Stimulated activated CD8-positive, alpha-beta memory T cell treated with anti-CD3 and anti-CD28 coated beads, Interleukin-15, amount 100 ng/mL, for 4 hours (primary cell): ENCODE data around the gene TMEM145.
"Not testable (repeated sequence)": the region's sequence is repeated elsewhere in the genome, so short reads cannot be mapped to it uniquely, and the experiment has no call there.

ENCODE experiments used
- DNase-seq, 2 donors: peaks; one replicate each; pipeline ENCODE4 v3.0.0-alpha.2; 2020; ENCODE audit warnings: low read depth in 2 of 2

TMEM145 gene

DNA sequence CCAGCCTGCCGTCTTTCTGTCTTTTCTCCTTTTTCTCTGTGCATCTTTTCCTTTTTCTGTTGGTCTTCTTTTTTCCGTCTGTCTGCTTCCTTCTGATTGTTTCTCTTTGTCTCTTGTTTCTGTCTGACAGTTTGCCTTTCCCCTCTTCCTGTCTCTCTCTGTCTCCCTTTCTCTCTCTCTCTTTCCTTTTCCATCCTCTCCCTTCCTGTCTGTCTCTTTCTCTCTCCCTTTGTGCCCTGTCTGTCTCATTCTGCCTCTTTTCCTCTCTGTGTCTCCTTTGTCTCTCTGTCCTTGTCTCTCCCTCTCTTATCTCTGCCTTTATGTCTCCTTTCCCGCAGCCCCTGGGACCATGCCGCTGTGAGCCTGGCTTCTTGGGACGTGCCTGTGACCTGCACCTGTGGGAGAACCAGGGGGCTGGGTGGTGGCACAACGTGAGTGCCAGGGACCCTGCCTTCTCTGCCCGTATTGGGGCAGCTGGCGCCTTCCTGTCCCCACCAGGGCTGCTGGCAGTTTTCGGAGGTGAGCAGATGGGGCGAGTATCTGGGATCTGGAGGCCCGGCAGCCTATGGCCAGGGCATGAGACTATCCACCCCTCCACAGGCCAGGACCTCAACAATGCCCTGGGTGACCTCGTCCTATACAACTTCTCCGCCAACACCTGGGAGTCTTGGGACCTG lies 21.7 kb downstream of the TMEM145 start:
- no peak for DNase-seq

DNA sequence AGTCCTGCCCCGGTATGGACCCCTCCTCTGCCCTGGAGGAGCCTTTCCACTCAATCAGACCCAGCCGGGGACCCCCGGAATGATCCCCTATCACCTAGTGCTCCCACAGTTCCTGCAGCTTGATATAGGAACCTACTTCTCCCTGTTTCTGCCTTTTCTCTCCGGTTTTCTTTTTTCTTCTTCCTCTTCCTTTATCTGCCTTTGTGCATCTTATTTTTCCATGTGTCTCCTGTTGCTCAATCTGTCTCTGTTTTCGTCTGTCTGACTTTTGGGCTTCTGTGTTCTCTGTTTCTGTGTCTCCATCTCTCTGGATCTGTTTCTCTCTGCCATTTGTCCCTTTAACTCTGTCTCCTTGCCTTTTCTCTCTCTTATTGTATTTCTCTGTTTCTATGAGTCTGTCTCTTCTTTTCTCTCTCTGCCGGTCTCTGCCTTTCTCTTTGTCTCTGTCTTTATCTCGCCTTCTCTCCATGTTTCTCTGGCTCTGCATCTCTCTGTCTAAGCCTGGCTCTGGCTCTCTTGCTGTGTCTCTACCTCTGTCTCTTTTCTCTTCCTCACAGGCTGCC lies 22.3 kb downstream of the TMEM145 start:
- DNase-seq: no peak

DNA sequence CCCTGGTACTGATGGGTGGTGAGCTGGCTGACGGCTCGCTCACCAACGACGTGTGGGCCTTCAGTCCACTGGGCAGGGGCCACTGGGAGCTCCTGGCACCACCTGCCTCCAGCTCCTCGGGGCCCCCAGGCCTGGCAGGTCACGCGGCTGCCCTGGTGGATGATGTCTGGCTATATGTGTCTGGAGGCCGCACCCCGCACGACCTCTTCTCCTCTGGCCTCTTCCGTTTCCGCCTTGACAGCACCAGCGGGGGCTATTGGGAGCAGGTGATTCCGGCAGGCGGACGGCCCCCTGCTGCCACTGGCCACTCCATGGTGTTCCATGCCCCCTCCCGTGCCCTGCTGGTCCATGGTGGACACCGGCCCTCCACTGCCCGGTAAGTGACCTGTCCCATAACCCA lies 22.9 kb downstream of the TMEM145 start:
- DNase-seq: no peak

DNA sequence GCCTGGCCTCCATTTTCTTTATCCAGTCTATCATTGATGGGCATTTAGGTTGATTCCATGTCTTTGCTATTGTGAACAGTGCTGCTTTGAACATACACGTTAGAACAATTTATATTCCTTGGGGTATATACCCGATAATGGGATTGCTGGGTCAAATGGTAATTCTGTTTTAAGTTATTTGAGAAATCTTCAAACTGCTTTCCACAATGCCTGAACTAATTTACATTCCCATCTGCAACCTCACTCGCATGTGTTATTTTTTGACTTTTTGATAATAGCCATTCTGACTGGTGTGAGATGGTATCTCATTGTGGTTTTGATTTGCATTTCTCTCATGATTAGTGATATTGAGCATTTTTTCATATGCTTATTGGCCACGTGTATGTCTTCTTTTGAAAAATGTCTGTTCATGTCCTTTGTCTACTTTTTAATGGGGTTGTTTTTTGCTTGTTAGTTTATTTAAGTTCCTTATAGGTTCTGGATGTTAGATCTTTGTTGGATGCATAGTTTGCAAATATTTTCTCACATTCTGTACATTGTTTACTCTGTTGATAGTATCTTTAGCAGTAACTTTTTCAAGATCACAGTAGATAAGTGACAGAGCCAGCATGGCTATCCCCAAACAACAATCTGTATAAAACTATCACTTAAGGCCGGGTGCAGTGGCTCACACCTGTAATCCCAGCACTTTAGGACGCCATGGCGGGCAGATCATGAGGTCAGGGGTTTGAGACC lies 26.2 kb downstream of the TMEM145 start:
- DNase-seq: not testable (repeated sequence)

DNA sequence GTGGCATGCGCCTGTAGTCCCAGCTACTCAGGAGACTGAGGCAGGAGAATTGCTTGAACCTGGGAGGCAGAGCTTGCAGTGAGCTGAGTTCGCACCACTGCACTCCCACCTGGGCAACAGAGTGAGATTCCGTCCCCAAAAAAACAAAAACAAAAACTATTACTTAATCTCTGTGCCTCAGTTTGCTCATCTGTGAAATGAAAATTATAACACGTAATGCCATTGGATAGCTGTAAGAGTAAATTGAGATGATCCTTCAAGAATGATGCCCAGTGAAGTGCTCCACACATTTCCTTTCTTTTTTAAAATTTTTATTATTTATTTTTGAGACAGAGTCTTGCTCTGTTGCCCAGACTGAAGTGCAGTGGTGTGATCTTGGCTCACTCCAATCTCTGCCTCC lies 26.8 kb downstream of the TMEM145 start:
- not testable (repeated sequence) for DNase-seq

DNA sequence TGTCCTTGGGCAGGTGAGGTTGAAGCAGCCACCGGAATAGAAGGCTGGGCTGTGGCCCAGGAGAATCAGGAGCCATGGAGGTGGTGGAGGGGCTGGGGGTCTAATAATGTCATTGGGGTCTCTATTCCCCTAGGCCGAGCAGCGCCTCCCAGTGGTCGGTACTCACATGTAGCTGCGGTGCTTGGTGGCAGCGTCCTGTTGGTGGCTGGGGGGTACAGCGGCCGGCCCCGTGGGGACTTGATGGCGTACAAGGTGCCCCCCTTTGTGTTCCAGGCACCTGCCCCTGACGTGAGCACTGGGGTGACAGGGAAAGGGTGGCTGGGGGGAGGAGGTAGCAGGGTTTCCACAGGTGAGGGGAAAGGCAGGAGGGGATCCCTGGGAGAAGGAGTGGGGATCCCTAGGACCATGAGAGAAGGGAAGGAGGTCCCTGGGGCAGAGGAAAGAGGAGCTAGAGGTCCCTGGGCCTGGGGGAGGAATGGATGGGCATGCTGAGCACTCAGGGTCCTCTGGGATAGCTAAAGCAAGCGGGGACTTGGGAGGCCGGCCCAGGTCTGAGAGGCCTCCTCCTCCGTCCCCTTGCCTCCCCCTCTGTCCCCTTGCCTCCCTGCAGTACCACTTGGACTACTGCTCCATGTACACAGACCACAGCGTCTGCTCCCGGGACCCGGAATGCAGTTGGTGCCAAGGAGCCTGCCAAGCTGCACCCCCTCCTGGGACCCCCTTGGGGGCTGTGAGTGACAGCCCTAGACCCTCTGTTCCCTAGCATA lies 30.4 kb downstream of the TMEM145 start:
- DNase-seq: no peak

DNA sequence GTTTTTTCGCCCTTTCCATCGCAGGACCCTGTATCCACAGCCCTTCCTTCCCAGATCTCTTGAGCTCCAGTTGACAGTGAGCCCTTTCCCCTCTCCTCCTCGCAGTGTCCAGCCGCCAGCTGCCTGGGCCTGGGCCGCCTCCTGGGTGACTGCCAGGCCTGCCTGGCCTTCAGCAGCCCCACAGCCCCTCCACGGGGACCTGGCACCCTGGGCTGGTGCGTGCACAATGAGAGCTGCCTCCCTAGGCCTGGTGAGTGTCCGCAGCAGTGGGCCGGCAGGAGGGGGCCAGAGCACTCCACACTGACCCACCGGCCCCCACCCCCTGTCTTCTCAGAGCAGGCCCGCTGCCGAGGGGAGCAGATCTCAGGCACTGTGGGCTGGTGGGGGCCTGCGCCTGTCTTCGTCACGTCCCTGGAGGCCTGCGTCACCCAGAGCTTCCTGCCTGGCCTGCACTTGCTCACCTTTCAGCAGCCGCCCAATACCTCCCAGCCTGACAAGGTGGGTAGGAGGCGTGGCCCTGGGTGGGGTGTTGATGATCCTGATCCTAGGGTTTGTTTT lies 31.3 kb downstream of the TMEM145 start:
- no peak for DNase-seq

DNA sequence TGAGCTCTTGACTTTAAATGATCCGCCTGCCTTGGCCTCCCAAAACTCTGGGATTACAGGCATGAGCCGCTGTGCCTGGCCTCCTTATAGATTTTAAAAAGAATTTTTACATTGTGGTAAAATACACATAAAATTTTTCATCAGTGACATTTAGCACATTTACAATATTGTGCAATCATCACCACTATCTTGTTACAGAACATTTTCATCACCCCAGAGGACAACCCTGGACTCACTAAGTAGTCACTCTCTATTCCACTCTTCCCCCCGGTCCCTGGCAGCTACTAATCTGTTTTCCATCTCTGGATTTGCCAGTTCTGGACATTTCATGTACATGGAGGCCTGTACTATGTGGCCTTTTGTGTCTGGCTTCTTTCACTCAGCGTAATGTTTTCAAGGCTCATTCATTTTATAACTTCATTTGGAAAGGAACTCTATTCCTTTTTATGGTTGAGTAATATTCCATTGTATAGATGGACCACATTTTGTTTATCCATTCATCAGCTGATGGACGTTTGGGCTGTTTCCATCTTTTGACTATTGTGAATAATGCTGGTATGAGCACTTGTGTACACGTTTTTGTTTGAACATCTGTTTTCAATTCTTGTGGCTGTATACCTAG lies 32.2 kb downstream of the TMEM145 start:
- no peak for DNase-seq

DNA sequence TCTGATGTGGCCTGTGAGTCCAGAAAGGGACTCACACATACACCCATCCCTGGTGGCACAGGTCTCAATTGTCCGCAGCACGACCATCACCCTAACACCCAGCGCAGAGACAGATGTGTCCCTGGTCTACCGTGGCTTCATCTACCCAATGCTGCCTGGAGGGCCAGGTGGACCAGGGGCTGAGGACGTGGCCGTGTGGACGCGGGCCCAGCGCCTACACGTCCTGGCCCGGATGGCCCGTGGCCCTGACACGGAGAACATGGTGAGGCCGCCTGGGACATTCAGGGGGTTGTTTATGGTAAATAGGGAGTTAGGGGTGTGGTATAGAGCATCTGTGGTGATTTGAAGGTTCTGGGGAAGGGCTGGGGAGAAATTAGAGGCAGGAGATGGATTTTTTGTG lies 35.1 kb downstream of the TMEM145 start:
- DNase-seq: no peak

DNA sequence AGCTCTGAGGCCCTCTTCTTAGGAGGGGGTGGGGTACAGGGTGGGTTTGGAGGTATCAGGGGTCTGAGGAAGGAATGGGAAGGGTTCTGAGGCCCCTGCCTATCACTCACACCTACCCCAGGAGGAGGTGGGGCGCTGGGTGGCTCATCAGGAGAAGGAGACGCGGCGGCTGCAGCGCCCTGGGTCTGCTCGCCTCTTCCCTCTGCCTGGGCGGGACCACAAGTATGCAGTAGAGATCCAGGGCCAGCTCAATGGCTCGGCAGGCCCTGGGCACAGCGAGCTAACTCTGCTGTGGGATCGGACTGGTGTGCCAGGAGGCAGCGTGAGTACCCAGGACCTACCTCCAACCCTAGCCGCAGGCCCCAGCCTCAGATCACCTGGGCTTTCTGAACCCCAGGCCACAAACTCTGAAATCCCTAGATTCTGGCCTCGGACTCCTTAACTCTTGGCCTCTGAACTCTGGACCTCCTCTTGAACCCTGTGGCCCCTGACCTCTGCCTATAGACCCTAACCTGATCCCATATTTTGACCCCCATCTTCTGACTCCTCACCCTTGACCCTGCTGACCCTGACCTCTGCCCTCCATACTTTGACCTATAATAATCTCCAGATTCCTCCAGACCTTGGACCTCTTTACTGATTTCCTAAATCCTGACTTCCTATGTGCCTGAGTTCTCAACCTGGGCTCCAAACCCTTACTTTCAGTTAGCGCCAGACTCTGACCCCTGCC lies 36.4 kb downstream of the TMEM145 start:
- no peak for DNase-seq

DNA sequence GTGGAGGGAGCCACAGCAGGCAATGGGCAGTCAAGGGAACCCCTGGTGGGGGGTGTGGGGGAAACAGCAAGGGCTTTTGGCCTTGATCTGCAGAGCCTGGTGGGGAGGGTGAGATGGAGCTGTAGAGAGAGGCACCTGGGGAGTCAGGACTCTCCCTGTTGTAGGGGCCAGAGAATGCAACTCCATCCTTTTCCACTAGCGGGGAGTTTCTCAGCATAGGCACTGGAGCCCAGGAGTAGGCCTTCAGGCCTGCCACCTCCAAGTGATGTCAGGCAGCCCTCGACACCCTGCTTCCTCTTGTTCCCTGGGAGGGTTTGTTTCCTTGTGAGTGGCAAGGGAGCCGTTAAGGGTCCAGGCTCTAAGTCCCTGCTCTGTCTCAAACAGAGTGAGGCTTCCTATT lies 37.3 kb downstream of the TMEM145 start:
- DNase-seq: no peak

DNA sequence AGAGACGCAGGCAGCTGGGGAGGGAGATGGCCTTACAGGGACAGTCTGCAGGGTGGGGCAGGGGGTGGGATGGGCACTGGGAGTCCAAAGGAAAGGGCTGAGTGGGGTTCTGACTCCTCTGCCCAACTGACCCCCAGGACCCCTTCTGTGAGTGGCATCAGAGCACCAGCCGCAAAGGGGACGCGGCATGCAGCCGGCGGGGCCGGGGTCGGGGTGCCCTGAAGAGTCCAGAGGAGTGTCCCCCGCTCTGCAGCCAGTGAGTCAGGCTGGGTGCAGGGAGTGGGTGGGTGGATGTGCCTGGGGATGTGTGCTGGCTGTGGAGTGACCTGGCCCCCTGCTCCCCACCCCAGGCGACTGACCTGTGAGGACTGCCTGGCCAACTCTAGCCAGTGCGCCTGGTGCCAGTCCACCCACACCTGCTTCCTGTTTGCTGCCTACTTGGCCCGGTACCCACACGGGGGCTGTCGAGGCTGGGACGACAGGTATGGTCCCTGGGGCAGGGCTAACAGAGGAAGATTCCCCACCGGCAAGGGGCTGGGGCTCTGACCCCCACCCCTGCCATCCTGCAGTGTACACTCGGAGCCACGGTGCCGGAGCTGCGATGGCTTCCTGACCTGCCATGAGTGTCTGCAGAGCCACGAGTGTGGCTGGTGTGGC lies 38.1 kb downstream of the TMEM145 start:
- DNase-seq: no peak

DNA sequence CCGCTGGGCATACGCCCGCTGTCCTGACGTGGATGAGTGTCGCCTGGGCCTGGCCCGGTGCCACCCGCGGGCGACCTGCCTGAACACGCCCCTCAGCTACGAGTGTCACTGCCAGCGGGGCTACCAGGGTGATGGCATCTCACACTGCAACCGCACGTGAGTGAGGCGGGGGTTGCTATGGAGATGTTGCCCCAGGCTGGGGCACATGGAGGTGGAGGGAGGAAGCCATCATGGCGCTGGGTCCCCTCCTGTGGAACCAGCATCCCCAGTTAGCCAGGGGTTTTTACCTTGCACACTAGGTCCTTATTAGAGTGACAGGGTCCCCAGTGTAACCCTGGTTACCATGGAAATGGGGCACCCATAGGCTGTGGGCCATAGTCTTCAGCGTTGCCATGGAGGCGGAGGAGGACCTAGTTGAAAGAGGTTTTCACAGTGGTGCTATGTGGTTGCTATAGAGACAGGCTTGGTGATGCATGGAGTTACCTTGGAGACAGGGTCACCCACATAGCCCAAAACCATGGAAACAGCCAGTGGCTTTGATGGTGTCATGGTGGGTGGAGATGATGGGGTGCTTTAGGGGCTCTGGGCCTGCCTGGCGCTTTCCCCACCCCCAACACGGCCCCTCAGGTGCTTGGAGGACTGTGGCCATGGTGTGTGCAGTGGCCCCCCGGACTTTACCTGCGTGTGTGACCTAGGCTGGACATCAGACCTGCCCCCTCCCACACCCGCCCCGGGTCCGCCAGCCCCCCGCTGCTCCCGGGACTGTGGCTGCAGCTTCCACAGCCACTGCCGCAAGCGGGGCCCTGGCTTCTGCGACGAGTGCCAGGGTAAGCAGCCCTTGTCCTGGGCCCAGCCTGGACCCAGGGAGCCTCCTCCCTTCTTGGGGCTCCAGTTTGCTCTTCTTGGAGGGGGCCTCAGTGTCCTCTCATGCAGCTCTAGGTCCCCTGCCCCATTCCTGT lies 39.5 kb downstream of the TMEM145 start:
- no peak for DNase-seq

DNA sequence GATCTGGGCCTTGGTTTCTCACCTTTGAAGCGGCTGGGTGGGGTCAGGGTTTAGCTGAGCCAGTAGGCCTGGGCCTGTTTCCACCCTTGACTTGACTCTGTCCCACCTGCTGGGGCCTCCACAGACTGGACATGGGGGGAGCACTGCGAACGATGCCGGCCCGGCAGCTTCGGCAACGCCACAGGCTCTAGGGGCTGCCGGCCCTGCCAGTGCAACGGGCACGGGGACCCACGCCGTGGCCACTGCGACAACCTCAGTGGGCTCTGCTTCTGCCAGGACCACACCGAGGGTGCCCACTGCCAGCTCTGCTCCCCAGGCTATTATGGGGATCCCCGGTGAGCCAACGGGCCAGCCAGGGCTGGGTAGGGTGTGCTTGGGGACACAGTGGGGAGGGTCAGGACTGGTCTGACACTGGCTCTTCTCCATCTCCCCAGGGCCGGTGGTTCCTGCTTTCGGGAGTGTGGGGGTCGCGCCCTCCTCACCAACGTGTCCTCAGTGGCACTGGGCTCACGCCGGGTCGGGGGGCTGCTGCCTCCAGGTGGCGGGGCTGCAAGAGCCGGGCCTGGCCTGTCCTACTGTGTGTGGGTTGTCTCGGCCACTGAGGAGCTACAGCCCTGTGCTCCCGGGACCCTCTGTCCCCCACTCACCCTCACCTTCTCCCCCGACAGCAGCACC lies 40.4 kb downstream of the TMEM145 start:
- DNase-seq: no peak

DNA sequence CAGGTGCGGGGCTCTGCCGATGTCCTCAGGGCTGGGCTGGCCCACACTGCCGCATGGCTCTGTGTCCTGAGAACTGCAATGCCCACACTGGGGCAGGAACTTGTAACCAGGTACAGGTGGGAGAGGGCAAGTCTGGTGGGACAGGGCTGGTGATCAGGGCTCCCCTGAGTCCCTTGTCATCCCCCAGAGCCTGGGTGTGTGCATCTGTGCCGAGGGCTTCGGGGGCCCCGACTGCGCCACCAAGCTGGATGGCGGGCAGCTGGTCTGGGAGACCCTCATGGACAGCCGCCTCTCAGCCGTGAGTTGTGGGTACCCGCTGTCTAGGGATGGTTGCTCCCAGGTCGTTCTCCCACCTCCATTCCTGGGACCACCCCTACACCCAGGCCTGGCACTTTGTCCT lies 42.8 kb downstream of the TMEM145 start:
- no peak for DNase-seq

DNA sequence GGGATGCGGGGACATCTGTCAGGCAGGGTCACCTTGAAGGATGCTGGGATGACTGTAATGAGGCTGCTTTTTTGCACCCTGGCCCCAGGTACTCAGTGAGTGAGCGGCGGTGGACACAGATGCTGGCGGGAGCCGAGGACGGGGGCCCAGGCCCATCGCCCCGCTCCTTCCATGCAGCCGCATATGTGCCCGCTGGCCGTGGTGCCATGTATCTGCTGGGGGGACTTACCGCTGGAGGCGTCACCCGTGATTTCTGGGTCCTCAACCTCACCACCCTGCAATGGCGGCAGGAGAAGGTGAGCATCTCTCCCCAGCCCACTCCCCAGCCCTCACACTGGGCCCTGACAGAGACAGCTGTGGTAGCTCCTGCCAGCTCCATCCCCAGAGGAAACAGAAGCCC lies 43.6 kb downstream of the TMEM145 start:
- DNase-seq: no peak

DNA sequence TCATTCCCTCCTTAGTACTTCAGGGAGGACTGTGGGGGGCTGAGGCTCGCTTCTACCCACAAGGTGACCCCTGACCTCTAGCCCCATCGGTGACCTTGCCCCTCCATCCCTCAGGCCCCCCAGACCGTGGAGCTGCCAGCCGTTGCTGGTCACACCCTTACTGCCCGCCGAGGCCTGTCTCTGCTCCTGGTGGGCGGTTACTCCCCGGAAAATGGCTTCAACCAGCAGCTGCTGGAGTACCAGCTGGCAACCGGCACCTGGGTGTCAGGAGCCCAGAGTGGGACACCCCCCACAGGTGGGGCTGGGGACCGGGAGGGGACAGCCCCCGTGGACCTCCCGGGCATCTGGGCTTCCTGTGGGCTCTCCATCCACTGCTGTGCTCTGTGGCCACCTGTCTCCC lies 44.2 kb downstream of the TMEM145 start:
- no peak for DNase-seq

DNA sequence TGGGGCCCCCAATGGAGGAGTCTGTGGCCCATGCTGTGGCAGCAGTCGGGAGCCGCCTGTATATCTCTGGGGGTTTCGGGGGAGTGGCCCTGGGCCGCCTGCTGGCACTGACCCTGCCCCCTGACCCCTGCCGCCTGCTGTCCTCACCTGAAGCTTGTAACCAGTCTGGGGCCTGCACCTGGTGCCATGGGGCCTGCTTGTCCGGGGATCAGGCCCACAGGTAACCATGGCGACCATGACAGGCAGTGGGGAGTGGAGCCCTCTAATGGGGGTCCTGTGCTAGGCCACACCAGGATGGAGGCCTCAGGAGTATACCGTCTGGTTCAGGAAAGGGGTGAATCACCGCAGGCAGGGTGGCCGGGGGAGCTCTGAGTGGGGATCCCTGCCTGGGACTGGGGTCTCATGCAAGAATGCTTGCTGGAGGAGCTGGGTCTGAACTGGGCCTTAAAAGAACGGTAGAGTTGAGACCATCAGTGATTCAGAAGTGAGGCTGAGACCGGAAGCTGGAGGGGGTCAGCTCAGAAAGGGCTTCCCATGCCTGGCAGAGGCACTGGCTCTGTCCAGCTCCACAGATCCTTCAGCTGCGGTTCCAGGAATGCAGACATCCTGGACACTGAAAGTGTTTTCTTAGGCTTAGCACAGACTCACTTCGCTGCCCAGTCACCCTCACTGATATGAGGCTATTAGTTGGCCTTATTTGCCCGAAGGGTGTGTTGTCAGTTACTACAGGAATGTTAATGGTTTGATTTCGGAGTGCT lies 47.9 kb downstream of the TMEM145 start:
- no peak for DNase-seq
